Measurements from ENCODE around the gene R3HDM1.
A peak's percentile ranks its signal among the peaks of the same experiment; 100 is the strongest.
"Not testable (repeated sequence)": the region's sequence is repeated elsewhere in the genome, so short reads cannot be mapped to it uniquely, and the experiment has no call there.

Gene R3HDM1

DNA sequence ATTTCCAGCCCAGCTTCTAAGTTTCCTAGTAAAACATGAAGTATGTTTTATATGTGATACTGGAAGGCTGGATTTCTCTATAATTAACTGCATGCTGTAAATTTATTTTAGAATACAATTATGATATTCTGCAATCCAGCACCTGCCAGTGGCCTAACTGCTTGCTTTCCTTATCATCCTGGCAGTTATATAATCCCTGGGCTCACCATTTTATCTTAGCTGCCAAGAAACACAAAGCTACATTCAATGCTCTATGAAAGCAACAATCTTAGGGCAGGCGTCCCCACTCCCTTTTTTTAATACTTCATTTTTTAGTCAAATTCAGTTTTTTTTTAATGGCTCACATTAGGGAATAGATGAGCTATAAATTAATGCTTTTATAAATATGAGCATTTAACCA, 172.0 kb downstream of the R3HDM1 start:
- H3K4me3 ChIP-seq (ENCODE audit: low read depth, low read length), result no peak overlapping the region
- TF ChIP-seq, protein P1, sequence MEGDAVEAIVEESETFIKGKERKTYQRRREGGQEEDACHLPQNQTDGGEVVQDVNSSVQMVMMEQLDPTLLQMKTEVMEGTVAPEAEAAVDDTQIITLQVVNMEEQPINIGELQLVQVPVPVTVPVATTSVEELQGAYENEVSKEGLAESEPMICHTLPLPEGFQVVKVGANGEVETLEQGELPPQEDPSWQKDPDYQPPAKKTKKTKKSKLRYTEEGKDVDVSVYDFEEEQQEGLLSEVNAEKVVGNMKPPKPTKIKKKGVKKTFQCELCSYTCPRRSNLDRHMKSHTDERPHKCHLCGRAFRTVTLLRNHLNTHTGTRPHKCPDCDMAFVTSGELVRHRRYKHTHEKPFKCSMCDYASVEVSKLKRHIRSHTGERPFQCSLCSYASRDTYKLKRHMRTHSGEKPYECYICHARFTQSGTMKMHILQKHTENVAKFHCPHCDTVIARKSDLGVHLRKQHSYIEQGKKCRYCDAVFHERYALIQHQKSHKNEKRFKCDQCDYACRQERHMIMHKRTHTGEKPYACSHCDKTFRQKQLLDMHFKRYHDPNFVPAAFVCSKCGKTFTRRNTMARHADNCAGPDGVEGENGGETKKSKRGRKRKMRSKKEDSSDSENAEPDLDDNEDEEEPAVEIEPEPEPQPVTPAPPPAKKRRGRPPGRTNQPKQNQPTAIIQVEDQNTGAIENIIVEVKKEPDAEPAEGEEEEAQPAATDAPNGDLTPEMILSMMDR (IDR thresholded peaks at IDR 0.05; ENCODE audit: low read depth, low read length), result no peak

DNA sequence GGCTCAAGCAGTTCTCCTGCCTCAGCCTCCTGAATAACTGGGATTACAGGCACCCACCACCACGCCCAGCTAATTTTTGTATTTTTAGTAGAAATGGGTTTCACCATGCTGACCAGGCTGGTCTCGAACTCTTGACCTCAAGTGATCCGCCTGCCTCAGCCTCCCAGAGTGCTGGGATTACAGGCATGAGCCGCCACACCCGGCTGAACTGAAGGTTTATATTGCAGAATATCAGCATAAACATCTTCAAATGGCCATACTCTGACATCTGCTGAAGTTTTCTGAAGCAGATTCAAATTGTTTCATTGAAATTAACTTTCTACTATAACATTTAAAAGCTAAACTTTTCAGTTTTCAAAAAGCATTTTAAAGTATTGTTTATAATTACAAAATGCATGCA, 172.8 kb downstream of the R3HDM1 start:
- not testable (repeated sequence) for H3K4me3 ChIP-seq (ENCODE audit: low read depth, low read length)

DNA sequence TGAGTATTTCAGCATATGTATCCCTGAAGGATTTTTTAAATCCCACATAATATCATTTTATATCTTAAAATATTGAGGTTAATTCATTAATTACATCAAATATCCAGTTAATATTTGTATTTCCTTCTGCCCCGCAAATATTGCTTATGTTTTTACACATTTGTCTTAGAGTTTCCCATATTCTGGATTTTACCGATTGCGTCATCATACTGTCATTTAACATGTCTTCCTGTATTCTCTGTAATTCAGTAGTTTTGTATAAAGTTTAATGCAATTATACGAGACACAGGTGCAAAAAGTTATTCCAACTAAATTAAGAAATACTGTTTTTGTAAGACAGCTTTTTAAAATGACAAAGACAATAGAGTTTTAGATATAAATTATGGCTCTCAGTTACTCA, 176.9 kb downstream of the R3HDM1 start:
- no peak overlapping the region for H3K4me3 ChIP-seq (ENCODE audit: low read depth, low read length)
- TF ChIP-seq, protein P1 (IDR thresholded peaks at IDR 0.05; ENCODE audit: low read depth, low read length), result no peak

DNA sequence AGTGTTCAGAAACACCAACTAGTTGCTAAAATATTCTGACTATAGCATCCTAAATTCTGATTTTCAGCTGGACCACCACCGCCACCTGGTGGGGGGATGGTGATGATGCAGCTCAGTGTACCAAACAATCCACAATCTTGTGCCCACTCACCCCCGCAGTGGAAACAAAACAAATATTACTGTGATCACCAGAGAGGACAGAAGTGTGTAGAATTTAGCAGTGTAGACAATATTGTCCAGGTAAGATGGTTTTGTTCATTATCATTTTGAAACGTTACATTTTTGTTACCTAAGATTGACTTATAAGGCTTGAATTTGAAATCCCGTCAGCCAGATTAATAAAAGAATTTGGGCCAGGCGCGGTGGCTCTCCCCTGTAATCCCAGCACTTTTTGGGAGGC, 178.7 kb downstream of the R3HDM1 start:
- H3K4me3 ChIP-seq (ENCODE audit: low read depth, low read length), result no peak overlapping the region
- TF ChIP-seq, protein P1 (IDR thresholded peaks at IDR 0.05; ENCODE audit: low read depth, low read length), result peak; percentile 87

DNA sequence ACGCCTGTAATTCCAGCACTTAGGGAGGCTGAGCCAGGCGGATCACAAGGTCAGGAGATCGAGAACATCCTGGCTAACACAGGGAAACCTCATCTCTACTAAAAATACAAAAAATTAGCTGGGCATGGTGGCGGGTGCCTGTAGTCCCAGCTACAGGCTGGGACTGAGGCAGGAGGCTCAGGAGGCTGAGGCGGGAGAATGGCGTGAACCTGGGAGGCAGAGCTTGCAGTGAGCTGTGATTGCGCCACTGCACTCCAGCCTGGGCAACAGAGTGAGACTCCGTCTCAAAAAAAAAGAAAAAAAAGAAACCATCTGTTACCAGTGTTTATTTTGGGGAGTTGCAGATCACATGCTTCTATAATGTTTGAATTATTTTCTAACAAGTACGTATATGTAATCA, 183.8 kb downstream of the R3HDM1 start:
- not testable (repeated sequence) for H3K4me3 ChIP-seq (ENCODE audit: low read depth, low read length)

DNA sequence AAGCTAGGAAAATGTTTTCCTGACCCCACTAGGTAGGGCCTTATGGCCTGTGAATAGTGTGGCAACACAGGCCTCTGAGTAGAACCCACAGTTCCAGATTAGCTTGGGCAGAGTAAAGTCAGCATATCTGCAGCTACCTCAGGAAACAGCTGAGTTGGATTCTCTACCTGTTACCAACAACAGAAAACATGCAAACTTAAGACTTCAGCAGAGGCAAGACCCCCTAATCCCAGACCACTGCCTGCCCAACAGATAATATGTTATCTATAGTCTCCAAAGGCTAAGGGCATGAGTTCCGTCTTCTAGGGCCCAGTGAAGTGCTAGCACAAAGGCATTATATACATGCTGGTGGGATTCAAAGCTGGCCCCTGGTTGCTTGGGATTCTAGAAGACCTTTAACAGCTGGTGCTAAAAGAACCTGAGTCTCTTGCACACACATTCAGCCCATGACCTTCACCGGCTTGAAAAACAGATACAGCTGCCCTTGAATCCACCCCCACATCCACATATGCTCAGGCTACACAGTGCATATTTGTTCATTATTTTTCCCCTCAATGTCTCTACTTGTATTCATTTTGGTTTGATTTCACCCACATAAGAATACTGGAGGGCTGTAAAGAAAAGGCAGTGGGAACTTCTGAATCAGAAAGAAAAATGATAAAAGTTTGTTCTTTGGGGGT, 196.9 kb downstream of the R3HDM1 start:
- H3K4me3 ChIP-seq (ENCODE audit: low read depth, low read length), result no peak overlapping the region
- TF ChIP-seq, protein P1 (IDR thresholded peaks at IDR 0.05; ENCODE audit: low read depth, low read length), result no peak

DNA sequence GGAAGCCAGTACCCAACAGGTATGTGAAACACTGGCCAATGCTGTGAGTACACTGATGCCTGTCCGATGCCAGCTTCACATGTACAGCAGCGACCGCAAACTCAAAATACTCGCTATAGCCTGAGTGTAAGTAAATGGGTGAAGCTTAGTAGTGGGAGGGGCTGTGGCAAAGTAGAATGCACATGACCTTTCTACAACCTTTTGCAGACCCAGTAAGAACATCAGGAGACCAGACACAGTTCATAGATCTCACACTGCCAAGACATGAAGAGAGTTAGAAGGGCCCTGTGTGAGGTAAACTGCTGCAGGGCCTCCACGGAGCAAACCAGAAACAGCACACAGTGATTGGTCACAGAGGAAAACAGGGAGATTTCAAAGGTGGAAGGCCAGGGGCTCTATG, 201.3 kb downstream of the R3HDM1 start:
- TF ChIP-seq, protein P1 (IDR thresholded peaks at IDR 0.05; ENCODE audit: low read depth, low read length), result no peak
- no peak overlapping the region for H3K4me3 ChIP-seq (ENCODE audit: low read depth, low read length)

DNA sequence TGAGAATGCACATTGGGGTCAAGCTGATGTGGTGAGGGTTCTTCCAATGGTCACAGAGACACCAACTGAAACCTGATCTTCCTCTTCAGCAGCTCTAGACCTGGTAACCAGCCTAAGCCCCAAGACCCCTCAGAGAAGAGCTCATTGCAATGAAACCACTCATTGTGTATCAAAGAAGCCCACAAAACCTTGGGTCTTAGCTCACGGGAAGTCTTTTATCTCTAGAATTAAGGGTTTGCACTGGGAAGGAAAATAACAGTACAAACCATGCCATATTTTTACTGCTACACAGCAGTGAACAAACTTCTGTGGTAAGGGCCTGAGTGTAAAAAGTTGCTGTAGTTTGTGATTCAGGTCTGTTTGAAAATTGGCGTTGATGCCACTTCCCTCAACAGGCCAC, 201.8 kb downstream of the R3HDM1 start:
- TF ChIP-seq, protein P1 (IDR thresholded peaks at IDR 0.05; ENCODE audit: low read depth, low read length), result no peak
- H3K4me3 ChIP-seq (ENCODE audit: low read depth, low read length), result no peak overlapping the region

Data from WI38 (cell line).